ENCODE results near the gene CAMKMT. TPM values are rescaled to one million over a fixed set of nuclear protein-coding genes. Genes with fewer than 3 reads are reported as not detected.

CAMKMT gene
- total RNA-seq, 1 donor from 2014 or later, result 11.9 TPM

DNA sequence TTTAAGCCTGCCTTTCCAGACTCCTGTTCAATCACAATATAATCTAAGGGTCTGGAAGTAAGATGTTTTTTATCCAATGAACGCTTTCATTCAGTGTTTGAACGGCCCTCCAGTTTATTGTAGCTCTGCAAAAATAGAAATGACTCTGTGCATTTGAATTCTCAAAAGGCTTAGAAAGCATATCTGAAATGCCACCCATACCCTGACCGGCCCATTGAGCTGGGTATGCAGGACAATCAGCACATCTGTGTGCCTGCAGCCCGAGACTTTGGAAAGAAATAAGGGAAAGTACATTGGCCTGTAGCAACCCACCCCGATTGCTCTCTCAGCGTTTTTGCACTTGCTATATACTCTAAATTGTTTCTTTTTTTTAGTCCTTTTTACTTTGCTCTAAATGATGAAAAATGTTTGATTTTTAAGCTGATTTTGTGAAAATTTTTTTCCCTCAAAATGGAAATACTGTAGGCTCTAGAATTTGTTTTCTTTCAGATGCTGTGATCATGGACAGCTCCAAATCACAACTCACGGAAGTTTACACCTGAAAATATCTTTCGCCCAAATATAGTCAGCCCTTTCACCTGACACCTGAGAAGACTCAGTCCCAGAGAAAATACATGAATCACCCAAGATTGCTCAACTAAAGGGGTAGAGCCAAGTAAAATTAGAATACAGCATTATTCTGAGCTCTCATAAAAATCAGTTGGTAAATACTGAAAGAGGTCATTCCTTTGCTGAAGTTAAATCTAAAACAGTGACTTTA is 385.3 kb downstream of the CAMKMT start:
- no peak for DNase-seq (ENCODE audit: low read depth, low spot score)
- no peak for TF ChIP-seq CTCF (conservative IDR thresholded peaks at IDR 0.05)
- H3K9me3 Mint-ChIP-seq, result no peaks in the 10 kb centered on the region
- H3K4me3 Mint-ChIP-seq, result no peak overlapping the region
- H3K4me1 Mint-ChIP-seq, result peaks cover 13% of the 10 kb centered on the region
- H3K27ac Mint-ChIP-seq (ENCODE audit: unreplicated experiment), result no peak overlapping the region
- H3K27me3 Mint-ChIP-seq (ENCODE audit: low read depth), result no peaks in the 10 kb centered on the region
- H3K36me3 Mint-ChIP-seq (ENCODE audit: low read depth), result no peaks in the 10 kb centered on the region

DNA sequence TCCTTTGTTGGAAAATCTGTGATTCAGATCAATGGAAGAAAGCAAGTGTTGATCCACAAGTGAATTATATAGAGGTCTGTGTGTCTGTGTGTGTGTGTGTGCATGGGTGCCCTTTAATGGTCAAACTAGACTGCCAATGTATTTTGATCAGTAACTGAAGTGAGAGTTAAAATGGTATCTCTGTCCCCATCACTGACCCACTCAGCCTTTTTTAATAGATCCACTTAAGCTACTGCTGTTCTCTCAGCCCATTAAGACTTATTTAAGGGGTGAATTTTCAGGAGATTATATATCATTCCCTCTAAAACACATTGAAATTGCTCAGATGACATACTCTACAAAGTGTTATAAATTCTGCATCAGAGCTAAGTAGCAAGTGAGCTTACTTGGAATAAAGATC is 386.0 kb downstream of the CAMKMT start:
- Mint-ChIP-seq H3K27ac (ENCODE audit: unreplicated experiment) (no peak overlapping the region), H3K4me1 (peaks cover 13% of the 10 kb centered on the region), H3K9me3 (no peaks in the 10 kb centered on the region), H3K4me3 (no peak overlapping the region), H3K27me3 (ENCODE audit: low read depth) (no peaks in the 10 kb centered on the region), H3K36me3 (ENCODE audit: low read depth) (no peaks in the 10 kb centered on the region)
- TF ChIP-seq CTCF (conservative IDR thresholded peaks at IDR 0.05), result no peak
- no peak for DNase-seq (ENCODE audit: low read depth, low spot score)

DNA sequence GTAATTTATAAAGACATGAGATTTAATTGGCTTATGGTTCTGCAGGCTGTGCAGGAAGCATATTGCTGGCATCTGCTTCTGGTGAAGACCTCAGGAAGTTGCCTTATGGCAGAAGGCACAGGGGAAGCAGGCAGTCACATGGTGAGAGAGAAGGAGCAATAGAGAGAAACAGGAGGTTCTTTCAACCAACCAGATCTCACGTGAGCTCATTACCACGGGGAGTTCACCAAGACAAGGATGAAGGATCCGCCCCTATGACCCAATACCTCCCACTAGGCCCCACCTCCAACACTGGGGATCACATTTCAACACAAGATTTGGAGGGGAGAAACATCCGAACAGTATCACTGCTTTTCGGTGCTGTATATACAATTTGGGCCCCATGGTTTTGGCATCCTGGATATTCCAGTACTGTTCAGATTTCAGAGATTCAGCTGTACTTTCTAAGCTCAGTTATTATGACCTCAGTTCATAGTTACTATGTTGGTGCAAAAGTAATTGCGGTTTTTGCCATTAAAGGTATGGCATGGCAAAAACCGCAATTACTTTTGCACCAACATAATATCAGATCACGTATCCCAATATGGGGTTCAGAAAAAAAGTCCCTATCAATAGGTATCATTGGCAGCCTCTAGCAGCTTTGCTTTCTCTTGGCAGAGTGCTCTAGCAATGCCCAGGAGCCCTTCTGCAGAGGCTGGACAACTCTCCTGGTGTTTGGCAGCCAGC is 390.2 kb downstream of the CAMKMT start:
- DNase-seq (ENCODE audit: low read depth, low spot score), result no peak
- H3K4me1 Mint-ChIP-seq, result peaks cover 1% of the 10 kb centered on the region
- no peaks in the 10 kb centered on the region for H3K9me3 Mint-ChIP-seq
- H3K27me3 Mint-ChIP-seq (ENCODE audit: low read depth), result no peaks in the 10 kb centered on the region
- H3K4me3 Mint-ChIP-seq, result no peak overlapping the region
- H3K36me3 Mint-ChIP-seq (ENCODE audit: low read depth), result no peaks in the 10 kb centered on the region
- no peak for TF ChIP-seq CTCF (conservative IDR thresholded peaks at IDR 0.05)
- H3K27ac Mint-ChIP-seq (ENCODE audit: unreplicated experiment), result no peak overlapping the region

DNA sequence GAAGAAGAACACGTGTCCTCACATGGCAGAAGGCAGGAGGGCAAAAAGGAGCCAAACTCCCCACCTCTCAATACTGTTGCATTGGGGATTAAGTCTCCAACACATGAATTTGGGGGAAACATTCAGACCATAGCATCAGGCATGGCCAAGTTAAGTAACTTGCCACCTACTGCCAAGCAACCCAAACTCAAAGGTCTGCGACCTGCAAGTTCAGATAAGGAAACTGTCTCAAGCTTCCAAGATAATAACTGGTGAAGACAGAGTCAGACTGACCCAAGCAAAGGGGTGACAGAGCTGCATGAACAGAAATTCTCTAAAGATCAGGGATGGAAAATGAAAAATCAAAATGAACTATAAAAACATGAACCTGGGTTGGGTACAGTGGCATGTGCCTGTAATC is 391.0 kb downstream of the CAMKMT start:
- DNase-seq (ENCODE audit: low read depth, low spot score), result no peak
- no peaks in the 10 kb centered on the region for H3K36me3 Mint-ChIP-seq (ENCODE audit: low read depth)
- H3K27ac Mint-ChIP-seq (ENCODE audit: unreplicated experiment), result no peak overlapping the region
- H3K9me3 Mint-ChIP-seq, result no peaks in the 10 kb centered on the region
- no peak overlapping the region for H3K4me3 Mint-ChIP-seq
- H3K4me1 Mint-ChIP-seq, result no peaks in the 10 kb centered on the region
- no peak for TF ChIP-seq CTCF (conservative IDR thresholded peaks at IDR 0.05)
- H3K27me3 Mint-ChIP-seq (ENCODE audit: low read depth), result no peaks in the 10 kb centered on the region

GRCh38 chr2:44753552-44754285 is 392.0 kb downstream of the CAMKMT start:
- peaks cover 8% of the 10 kb centered on the region for H3K4me1 Mint-ChIP-seq
- no peaks in the 10 kb centered on the region for H3K27me3 Mint-ChIP-seq (ENCODE audit: low read depth)
- no peaks in the 10 kb centered on the region for H3K9me3 Mint-ChIP-seq
- DNase-seq (ENCODE audit: low read depth, low spot score), result no peak
- H3K36me3 Mint-ChIP-seq (ENCODE audit: low read depth), result no peaks in the 10 kb centered on the region
- TF ChIP-seq CTCF (conservative IDR thresholded peaks at IDR 0.05), result no peak
- H3K4me3 Mint-ChIP-seq, result no peak overlapping the region
- H3K27ac Mint-ChIP-seq (ENCODE audit: unreplicated experiment), result no peak overlapping the region

Data from neural crest cell (in vitro differentiated cells).